Small intestine (tissue), 7 donors: ENCODE results near the gene PFKFB3. TPM values are rescaled to one million over a fixed set of nuclear protein-coding genes. Genes with fewer than 3 reads are reported as not detected.
"Not testable (repeated sequence)": the region's sequence is repeated elsewhere in the genome, so short reads cannot be mapped to it uniquely, and the experiment has no call there.

Experiments used
- DNase-seq, 2 donors: peaks; one replicate each; pipeline versions ENCODE4 v3.0.0 to v3.0.0-alpha.2; 2013
- FAIRE-seq: peaks from 2 replicates; lab custom pipeline; 2012; peaks lifted over from hg19 to GRCh38; lab: Jason Lieb, UNC
- H3K27ac ChIP-seq, 3 donors: one replicate each; pipeline ENCODE4 v1.5.1; 2013; ENCODE audit warnings: low read length in 2 of 3, mild to moderate bottlenecking in 2 of 3, control low read depth in 1 of 3, inconsistent platforms in 1 of 3, low read depth in 1 of 3, moderate library complexity in 1 of 3
- H3K27me3 ChIP-seq, 3 donors: one replicate each; pipeline ENCODE4 v1.6.1; 2013; ENCODE audit warnings: low read length in 3 of 3, inconsistent platforms in 1 of 3; ENCODE audit not compliant: control insufficient read depth in 3 of 3, insufficient read depth in 3 of 3
- H3K36me3 ChIP-seq, 3 donors: one replicate each; pipeline ENCODE4 v1.6.1; 2013; ENCODE audit warnings: low read length in 3 of 3, inconsistent platforms in 1 of 3, low read depth in 1 of 3, mild to moderate bottlenecking in 1 of 3, moderate library complexity in 1 of 3; ENCODE audit not compliant: control insufficient read depth in 3 of 3, insufficient read depth in 2 of 3
- H3K4me1 ChIP-seq, 3 donors: one replicate each; pipeline ENCODE4 v1.6.1; 2013; ENCODE audit warnings: low read length in 2 of 3, inconsistent platforms in 1 of 3, low read depth in 1 of 3, mild to moderate bottlenecking in 1 of 3, moderate library complexity in 1 of 3; ENCODE audit not compliant: control insufficient read depth in 3 of 3, insufficient read depth in 2 of 3
- H3K4me3 ChIP-seq, 3 donors: one replicate each; pipeline ENCODE4 v1.5.1; 2013; ENCODE audit warnings: low read length in 3 of 3, control low read depth in 1 of 3, inconsistent platforms in 1 of 3, low read depth in 1 of 3, mild to moderate bottlenecking in 1 of 3, moderate library complexity in 1 of 3
- H3K9me3 ChIP-seq, 2 donors: one replicate each; pipeline ENCODE4 v1.6.1; 2013; ENCODE audit warnings: low read depth in 1 of 2, low read length in 1 of 2; ENCODE audit not compliant: control insufficient read depth in 2 of 2, insufficient read depth in 1 of 2
- WGBS, 3 donors: extraction: QIAGEN DNeasy Blood & Tissue Kit; methylation state at CpG; one replicate each; pipeline ENCODE4 v1.1.7; 2013; 5-methylcytosine and 5-hydroxymethylcytosine counted together
- polyA plus RNA-seq, 4 donors: library from polyadenylated mRNA; stranded (reverse) in 3 of 4; unstranded in 1 of 4; fragments of 200-250 nt in 3 of 4; fragments of 120-200 nt in 1 of 4; gene quantifications; one replicate each; pipeline versions ENCODE4 v1.2.1 to v1.2.3, GENCODE V29; 2013
- donor health status: healthy with polysubstance abuse.
- donor health status: control.
- donor health status: control.
- donor health status: Bipolar disorder and iron deficiency.
- donor health status: healthy.

The PFKFB3 gene
- polyA plus RNA-seq, 4 donors, result 5.5 to 28.4 (median 13.5) TPM

GRCh38 chr10:6240254-6240653, 37.5 kb downstream of the PFKFB3 start:
- Histone ChIP-seq H3K4me1 (no peaks in the 10 kb centered on the region), H3K4me3 (no peak overlapping the region), H3K27me3 (no peaks in the 10 kb centered on the region), H3K36me3 (peaks cover 0 to 8% (median 8%) of the 10 kb centered on the region in 3 donors), H3K27ac (no peak overlapping the region), H3K9me3 (no peaks in the 10 kb centered on the region)
- no peak for FAIRE-seq
- WGBS, 3 donors, result 95 to 98% (median 97%) methylated on average over 16 of the region's 16 CpGs
- no peak for DNase-seq

- H3K9me3 ChIP-seq, result no peaks in the 10 kb centered on the region
- no peaks in the 10 kb centered on the region for H3K4me1 ChIP-seq
- no peak overlapping the region for H3K4me3 ChIP-seq
- DNase-seq, result no peak
- WGBS, 3 donors, result 64 to 80% (median 72%) methylated on average over 6 of the region's 6 CpGs
- no peaks in the 10 kb centered on the region for H3K27me3 ChIP-seq
- no peaks in the 10 kb centered on the region for H3K36me3 ChIP-seq
- H3K27ac ChIP-seq, result no peak overlapping the region
- no peak for FAIRE-seq
Observed at GRCh38 chr10:6242089-6242488, 39.4 kb downstream of the PFKFB3 start.

- Histone ChIP-seq H3K27ac (no peak overlapping the region), H3K27me3 (no peaks in the 10 kb centered on the region), H3K36me3 (no peaks in the 10 kb centered on the region), H3K9me3 (no peaks in the 10 kb centered on the region), H3K4me3 (no peak overlapping the region), H3K4me1 (no peaks in the 10 kb centered on the region)
- FAIRE-seq (no peak), DNase-seq (no peak)
- WGBS, 3 donors, result 84 to 89% (median 88%) methylated on average over 7 of the region's 7 CpGs
Observed at GRCh38 chr10:6244510-6244909, 41.8 kb downstream of the PFKFB3 start.

DNA sequence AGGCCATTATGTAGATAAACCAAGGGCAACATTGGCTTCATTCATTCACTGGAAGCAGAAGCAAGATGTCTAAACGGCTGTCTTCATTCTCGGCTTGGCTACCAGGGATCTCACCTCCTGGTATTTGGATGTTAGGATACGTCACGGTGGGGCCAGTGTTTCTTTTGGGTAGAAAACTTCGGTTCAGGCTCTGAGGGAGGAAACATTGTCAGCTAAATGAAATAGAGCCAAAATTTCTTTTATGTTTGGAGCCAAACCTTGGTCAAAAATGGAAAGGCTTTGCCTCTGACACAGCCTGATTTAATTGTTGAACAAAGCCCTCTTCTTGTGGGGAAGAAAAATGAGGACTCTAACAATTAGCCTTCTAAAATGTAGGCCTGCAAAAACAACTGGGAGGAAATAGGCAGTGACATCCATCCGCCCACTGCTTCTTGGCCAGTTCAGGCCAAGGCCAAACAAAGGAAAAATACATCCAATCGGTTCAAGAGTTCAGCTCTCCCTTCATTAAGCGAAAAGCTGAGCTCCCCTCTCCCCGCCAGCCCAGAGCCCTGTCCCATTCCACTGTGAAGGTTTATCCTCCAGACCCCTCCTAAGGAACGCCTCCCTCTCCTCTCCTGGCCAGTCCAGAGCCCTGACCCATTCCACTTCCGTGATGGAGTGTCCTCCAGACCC, 44.4 kb downstream of the PFKFB3 start:
- 68 to 92% (median 91%) methylated on average over 11 of the region's 11 CpGs for WGBS, 3 donors
- DNase-seq, result no peak
- Histone ChIP-seq H3K4me3 (no peak overlapping the region), H3K4me1 (no peaks in the 10 kb centered on the region), H3K27me3 (no peaks in the 10 kb centered on the region), H3K27ac (peak overlapping the region in 1 of 3 donors; percentile 40), H3K36me3 (no peaks in the 10 kb centered on the region), H3K9me3 (no peaks in the 10 kb centered on the region)
- FAIRE-seq, result no peak

GRCh38 chr10:6248908-6249307, 46.2 kb downstream of the PFKFB3 start:
- not testable (repeated sequence) for H3K27ac ChIP-seq, DNase-seq, H3K9me3 ChIP-seq, H3K4me3 ChIP-seq, H3K4me1 ChIP-seq, H3K27me3 ChIP-seq, H3K36me3 ChIP-seq, FAIRE-seq
- WGBS, 3 donors, result 93 to 95% (median 95%) methylated on average over 8 of the region's 8 CpGs

DNA sequence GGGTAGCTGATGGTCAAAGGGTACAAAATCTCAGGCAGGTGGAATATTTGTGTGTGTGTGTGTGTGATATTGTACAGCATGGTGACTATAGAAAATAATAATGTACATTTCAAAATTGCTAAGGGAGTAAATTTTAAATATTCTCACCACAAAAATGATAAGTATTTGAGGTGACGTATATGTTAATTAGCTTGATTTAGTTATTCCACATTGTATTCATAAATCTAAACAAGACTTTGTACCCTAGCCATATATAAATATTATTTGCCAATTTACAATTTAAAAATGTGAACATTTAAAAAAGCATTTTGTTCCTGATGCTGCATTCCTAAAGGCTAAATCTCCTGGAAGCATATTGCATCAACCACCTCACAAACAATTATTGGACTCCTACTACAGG, 47.0 kb downstream of the PFKFB3 start:
- no peak for FAIRE-seq
- Histone ChIP-seq H3K4me1 (no peaks in the 10 kb centered on the region), H3K36me3 (no peaks in the 10 kb centered on the region), H3K27ac (no peak overlapping the region), H3K9me3 (no peaks in the 10 kb centered on the region), H3K27me3 (no peaks in the 10 kb centered on the region), H3K4me3 (no peak overlapping the region)
- no peak for DNase-seq
- WGBS, 3 donors, result 96 to 100% (median 98%) methylated on average over 1 of the region's 1 CpG

GRCh38 chr10:6250745-6251144, 48.0 kb downstream of the PFKFB3 start:
- DNase-seq (no peak), FAIRE-seq (no peak)
- H3K4me1 ChIP-seq, result no peaks in the 10 kb centered on the region
- H3K9me3 ChIP-seq, result no peaks in the 10 kb centered on the region
- no peaks in the 10 kb centered on the region for H3K36me3 ChIP-seq
- H3K4me3 ChIP-seq, result no peak overlapping the region
- H3K27ac ChIP-seq, result no peak overlapping the region
- H3K27me3 ChIP-seq, result no peaks in the 10 kb centered on the region
- WGBS, 3 donors, result 67 to 87% (median 83%) methylated on average over 6 of the region's 6 CpGs

DNA sequence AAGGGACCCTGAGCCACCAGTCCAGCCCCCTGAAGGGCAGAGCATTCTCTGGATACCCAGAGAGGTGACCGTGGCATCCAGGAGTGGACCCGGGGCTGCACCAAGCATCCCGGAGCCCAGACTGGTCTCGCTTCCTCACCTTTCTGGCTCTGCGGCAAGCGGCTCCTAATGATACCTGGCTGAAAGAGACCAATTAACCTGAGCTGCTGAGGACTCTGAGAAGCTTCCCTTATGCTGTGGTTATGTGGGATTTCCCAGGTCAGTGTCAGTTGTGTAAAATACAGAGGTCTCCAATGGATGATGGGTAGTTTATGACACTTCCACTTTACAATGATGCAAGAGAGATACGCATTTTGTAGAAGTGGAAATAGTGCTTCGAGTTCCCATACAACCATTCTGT, 51.5 kb downstream of the PFKFB3 start:
- 89 to 96% (median 93%) methylated on average over 8 of the region's 8 CpGs for WGBS, 3 donors
- Histone ChIP-seq H3K4me1 (no peaks in the 10 kb centered on the region), H3K27me3 (no peaks in the 10 kb centered on the region), H3K9me3 (no peaks in the 10 kb centered on the region), H3K27ac (no peak overlapping the region), H3K36me3 (no peaks in the 10 kb centered on the region), H3K4me3 (no peak overlapping the region)
- FAIRE-seq, result no peak
- no peak for DNase-seq

DNA sequence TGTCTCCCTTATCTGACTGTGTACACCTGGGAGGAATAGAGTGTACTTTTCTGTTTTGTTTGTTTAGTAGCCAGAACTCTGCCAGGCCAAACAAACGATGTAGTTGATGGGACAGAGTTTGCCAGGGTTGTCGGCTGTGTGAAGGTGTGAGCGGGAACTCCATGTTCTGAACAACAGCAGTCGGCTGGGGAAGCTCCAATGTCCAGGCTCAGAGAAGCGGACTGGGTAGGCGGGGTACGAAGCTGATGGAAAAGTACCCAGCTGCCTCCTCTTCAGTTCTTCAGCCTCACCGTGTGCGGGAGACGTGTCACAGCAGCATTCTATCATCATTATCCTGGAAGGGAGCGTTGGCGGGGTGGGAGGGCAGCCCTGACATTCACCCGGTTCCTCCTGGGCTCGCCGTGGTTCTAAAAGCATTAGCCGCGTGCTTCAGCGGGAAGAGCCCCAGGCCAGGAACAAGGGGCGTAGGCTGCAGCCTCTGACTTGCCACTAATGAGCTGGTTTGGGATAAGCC, 52.9 kb downstream of the PFKFB3 start:
- DNase-seq (no peak), FAIRE-seq (no peak)
- Histone ChIP-seq H3K9me3 (no peaks in the 10 kb centered on the region), H3K27me3 (no peaks in the 10 kb centered on the region), H3K4me3 (no peak overlapping the region), H3K36me3 (no peaks in the 10 kb centered on the region), H3K27ac (no peak overlapping the region), H3K4me1 (no peaks in the 10 kb centered on the region)
- 86 to 89% (median 88%) methylated on average over 19 of the region's 19 CpGs for WGBS, 3 donors
